HEK293 (cell line): ENCODE measurements around the gene TSHZ2.

Experiments
- HOXD13 ChIP-seq: sonication (generic); formaldehyde crosslinking; IDR thresholded peaks from 2 replicates; pipeline ENCODE4 v1.8.0; 2022; ENCODE audit warnings: missing genetic modification reagents, borderline replicate concordance
- IKZF3 ChIP-seq: fragments of 450-650 bp; IDR thresholded peaks from 2 replicates; pipeline ENCODE4 v1.5.0; 2018; ENCODE audit warnings: missing biosample characterization, mild to moderate bottlenecking, missing genetic modification characterization, moderate library complexity
- KLF7 ChIP-seq: fragments of 450-650 bp; formaldehyde crosslinking; IDR thresholded peaks from 2 replicates; pipeline ENCODE4 v1.5.1; 2016; ENCODE audit warnings: missing biosample characterization, missing genetic modification characterization, borderline replicate concordance
- SALL2 ChIP-seq: fragments of 450-650 bp; formaldehyde crosslinking; IDR thresholded peaks from 2 replicates; pipeline ENCODE4 v1.5.0; 2017; ENCODE audit warnings: missing biosample characterization, mild to moderate bottlenecking, missing genetic modification characterization, borderline replicate concordance
- SP2 ChIP-seq: fragments of 450-650 bp; formaldehyde crosslinking; IDR thresholded peaks from 2 replicates; pipeline ENCODE4 v1.5.1; 2016; ENCODE audit warnings: missing biosample characterization, missing genetic modification characterization
- SP7 ChIP-seq: fragments of 450-650 bp; formaldehyde crosslinking; IDR thresholded peaks from 2 replicates; pipeline ENCODE4 v1.5.1; 2016; ENCODE audit warnings: missing biosample characterization, missing genetic modification characterization
- ZBTB17 ChIP-seq: fragments of 450-650 bp; formaldehyde crosslinking; IDR thresholded peaks from 2 replicates; pipeline ENCODE4 v1.5.1; 2016; ENCODE audit warnings: missing biosample characterization, missing genetic modification characterization
- ZFP3 ChIP-seq: fragments of 450-650 bp; formaldehyde crosslinking; IDR thresholded peaks from 2 replicates; pipeline ENCODE4 v1.5.1; 2016; ENCODE audit warnings: low read depth, missing biosample characterization, missing genetic modification characterization
- ZNF114 ChIP-seq: fragments of 450-650 bp; formaldehyde crosslinking; IDR thresholded peaks from 2 replicates; pipeline ENCODE4 v1.5.0; 2017; ENCODE audit warnings: missing biosample characterization, missing genetic modification characterization
- ZNF132 ChIP-seq: fragments of 450-650 bp; formaldehyde crosslinking; IDR thresholded peaks from 2 replicates; pipeline ENCODE4 v1.5.1; 2017; ENCODE audit warnings: missing biosample characterization, missing genetic modification characterization, borderline replicate concordance
- ZNF155 ChIP-seq: fragments of 450-650 bp; formaldehyde crosslinking; IDR thresholded peaks from 2 replicates; pipeline ENCODE4 v1.5.1; 2016; ENCODE audit warnings: missing biosample characterization, missing genetic modification characterization
- ZNF19 ChIP-seq: fragments of 450-650 bp; formaldehyde crosslinking; IDR thresholded peaks from 2 replicates; pipeline ENCODE4; 2016; ENCODE audit warnings: missing biosample characterization, missing genetic modification characterization, low read depth
- ZNF214 ChIP-seq: fragments of 450-650 bp; formaldehyde crosslinking; IDR thresholded peaks from 2 replicates; pipeline ENCODE4 v1.5.1; 2017; ENCODE audit warnings: missing biosample characterization, mild to moderate bottlenecking, missing genetic modification characterization, borderline replicate concordance
- ZNF221 ChIP-seq: fragments of 450-650 bp; formaldehyde crosslinking; IDR thresholded peaks from 2 replicates; pipeline ENCODE4 v1.5.1; 2017; ENCODE audit warnings: missing biosample characterization, missing genetic modification characterization, borderline replicate concordance
- ZNF239 ChIP-seq: fragments of 450-650 bp; formaldehyde crosslinking; IDR thresholded peaks from 2 replicates; pipeline ENCODE4 v1.5.1; 2016; ENCODE audit warnings: missing biosample characterization, missing genetic modification characterization
- ZNF248 ChIP-seq: fragments of 450-650 bp; formaldehyde crosslinking; IDR thresholded peaks from 2 replicates; pipeline ENCODE4 v1.5.1; 2017; ENCODE audit warnings: missing biosample characterization, missing genetic modification characterization
- ZNF350 ChIP-seq: fragments of 450-650 bp; formaldehyde crosslinking; IDR thresholded peaks from 2 replicates; pipeline ENCODE4 v1.5.0; 2017; ENCODE audit warnings: missing biosample characterization, mild to moderate bottlenecking, missing genetic modification characterization
- ZNF354C ChIP-seq: fragments of 450-650 bp; formaldehyde crosslinking; IDR thresholded peaks from 2 replicates; pipeline ENCODE4 v1.5.1; 2016; ENCODE audit warnings: missing biosample characterization, missing genetic modification characterization, low read depth, borderline replicate concordance
- ZNF423 ChIP-seq: fragments of 450-650 bp; formaldehyde crosslinking; IDR thresholded peaks from 2 replicates; pipeline ENCODE4 v1.5.1; 2016; ENCODE audit warnings: missing biosample characterization, missing genetic modification characterization
- ZNF596 ChIP-seq: fragments of 450-650 bp; IDR thresholded peaks from 2 replicates; pipeline ENCODE4 v1.5.0; 2018; ENCODE audit warnings: missing biosample characterization, mild to moderate bottlenecking, missing genetic modification characterization, moderate library complexity
- ZNF629 ChIP-seq: fragments of 450-650 bp; formaldehyde crosslinking; IDR thresholded peaks from 2 replicates; pipeline ENCODE4 v1.5.1; 2017; ENCODE audit warnings: missing biosample characterization, missing genetic modification characterization
- ZNF664 ChIP-seq: fragments of 450-650 bp; formaldehyde crosslinking; IDR thresholded peaks from 2 replicates; pipeline ENCODE4 v1.5.1; 2016; ENCODE audit warnings: missing biosample characterization, missing genetic modification characterization
- ZNF768 ChIP-seq: fragments of 450-650 bp; formaldehyde crosslinking; IDR thresholded peaks from 2 replicates; pipeline ENCODE4 v1.5.1; 2018; ENCODE audit warnings: missing biosample characterization, mild to moderate bottlenecking, missing genetic modification characterization
- ZNF776 ChIP-seq: fragments of 450-650 bp; formaldehyde crosslinking; IDR thresholded peaks from 2 replicates; pipeline ENCODE4 v1.5.0; 2017; ENCODE audit warnings: missing biosample characterization, missing genetic modification characterization, borderline replicate concordance
- TF ChIP-seq, protein P1 (sequence below): fragments of 450-650 bp; formaldehyde crosslinking; IDR thresholded peaks from 2 replicates; pipeline ENCODE4 v1.5.1; 2016; ENCODE audit warnings: missing biosample characterization, missing genetic modification characterization
- TF ChIP-seq, protein P2 (sequence below): fragments of 450-650 bp; formaldehyde crosslinking; IDR thresholded peaks from 2 replicates; pipeline ENCODE4 v1.5.1; 2017; ENCODE audit warnings: missing biosample characterization, missing genetic modification characterization
- TF ChIP-seq, protein P3 (sequence below): fragments of 450-650 bp; formaldehyde crosslinking; IDR thresholded peaks from 2 replicates; pipeline ENCODE4 v1.5.1; 2016; ENCODE audit warnings: missing biosample characterization, missing genetic modification characterization
- TF ChIP-seq, protein P4 (sequence below): fragments of 450-650 bp; formaldehyde crosslinking; IDR thresholded peaks from 2 replicates; pipeline ENCODE4 v1.5.1; 2016; ENCODE audit warnings: missing biosample characterization, missing genetic modification characterization
- TF ChIP-seq, protein P5 (sequence below): fragments of 450-650 bp; formaldehyde crosslinking; IDR thresholded peaks from 2 replicates; pipeline ENCODE4 v1.5.1; 2017; ENCODE audit warnings: missing biosample characterization, missing genetic modification characterization
- TF ChIP-seq, protein P6 (sequence below): fragments of 450-650 bp; formaldehyde crosslinking; IDR thresholded peaks from 2 replicates; pipeline ENCODE4 v1.5.1; 2016; ENCODE audit warnings: missing biosample characterization, missing genetic modification characterization
- TF ChIP-seq, protein P7 (sequence below): fragments of 450-650 bp; formaldehyde crosslinking; IDR thresholded peaks from 2 replicates; pipeline ENCODE4 v1.5.1; 2017; ENCODE audit warnings: missing biosample characterization, mild to moderate bottlenecking, missing genetic modification characterization, moderate library complexity

Gene TSHZ2

DNA sequence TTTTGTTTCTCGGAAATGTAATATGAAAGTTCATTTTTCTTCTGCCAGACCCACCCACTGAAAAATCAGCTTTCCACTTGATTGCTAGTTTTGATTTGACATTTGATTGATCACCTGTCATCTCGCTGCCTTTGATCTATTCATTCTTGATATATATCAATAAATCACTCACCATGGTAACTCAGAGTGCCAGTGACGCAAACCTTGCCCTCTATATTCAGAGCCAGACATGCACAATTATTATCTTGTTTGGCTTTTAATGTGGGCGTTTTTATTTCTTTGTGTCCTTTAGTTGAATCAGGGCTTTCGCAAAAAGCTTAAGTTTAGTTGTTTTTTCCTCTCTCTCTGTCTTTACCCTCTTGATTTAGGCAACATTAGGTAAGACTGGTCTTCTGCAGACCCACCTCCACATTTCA lies 2.0 kb downstream of the TSHZ2 start (continued):
- TF ChIP-seq, protein P1, sequence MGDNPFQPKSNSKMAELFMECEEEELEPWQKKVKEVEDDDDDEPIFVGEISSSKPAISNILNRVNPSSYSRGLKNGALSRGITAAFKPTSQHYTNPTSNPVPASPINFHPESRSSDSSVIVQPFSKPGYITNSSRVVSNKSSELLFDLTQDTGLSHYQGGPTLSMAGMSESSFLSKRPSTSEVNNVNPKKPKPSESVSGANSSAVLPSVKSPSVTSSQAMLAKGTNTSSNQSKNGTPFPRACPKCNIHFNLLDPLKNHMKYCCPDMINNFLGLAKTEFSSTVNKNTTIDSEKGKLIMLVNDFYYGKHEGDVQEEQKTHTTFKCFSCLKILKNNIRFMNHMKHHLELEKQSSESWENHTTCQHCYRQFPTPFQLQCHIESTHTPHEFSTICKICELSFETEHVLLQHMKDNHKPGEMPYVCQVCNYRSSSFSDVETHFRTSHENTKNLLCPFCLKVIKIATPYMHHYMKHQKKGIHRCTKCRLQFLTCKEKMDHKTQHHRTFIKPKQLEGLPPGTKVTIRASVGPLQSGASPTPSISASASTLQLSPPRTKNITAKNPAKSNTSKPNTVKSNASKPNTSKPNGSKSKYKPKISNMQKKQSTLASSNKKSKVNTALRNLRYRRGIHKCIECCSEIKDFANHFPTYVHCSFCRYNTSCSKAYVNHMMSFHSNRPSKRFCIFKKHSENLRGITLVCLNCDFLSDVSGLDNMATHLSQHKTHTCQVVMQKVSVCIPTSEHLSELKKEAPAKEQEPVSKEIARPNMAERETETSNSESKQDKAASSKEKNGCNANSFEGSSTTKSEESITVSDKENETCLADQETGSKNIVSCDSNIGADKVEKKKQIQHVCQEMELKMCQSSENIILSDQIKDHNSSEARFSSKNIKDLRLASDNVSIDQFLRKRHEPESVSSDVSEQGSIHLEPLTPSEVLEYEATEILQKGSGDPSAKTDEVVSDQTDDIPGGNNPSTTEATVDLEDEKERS (tag by site-specific recombination), result no peak
- TF ChIP-seq HOXD13 (CRISPR knock-in tag) (no peak), ZNF239 (tag by site-specific recombination) (no peak), ZNF248 (no peak), ZNF664 (no peak), ZNF114 (no peak), KLF7 (tag by site-specific recombination) (no peak), ZBTB17 (tag by site-specific recombination) (no peak), IKZF3 (tag by site-specific recombination) (no peak), SP7 (peak; percentile 94), ZNF19 (tag by site-specific recombination) (no peak), ZNF214 (tag by site-specific recombination) (no peak), ZNF596 (tag by site-specific recombination) (no peak), ZNF423 (tag by site-specific recombination) (no peak), ZNF350 (tag by site-specific recombination) (no peak), ZNF132 (tag by site-specific recombination) (no peak), ZNF221 (tag by site-specific recombination) (no peak), SP2 (peak; percentile 36), ZNF354C (tag by site-specific recombination) (no peak), ZNF776 (tag by site-specific recombination) (no peak), SALL2 (tag by site-specific recombination) (no peak), ZFP3 (tag by site-specific recombination) (no peak), ZNF629 (tag by site-specific recombination) (peak; percentile 54; the same call in 1 of the 2 replicates), ZNF155 (tag by site-specific recombination) (no peak), ZNF768 (tag by site-specific recombination) (no peak)
- TF ChIP-seq, protein P2, sequence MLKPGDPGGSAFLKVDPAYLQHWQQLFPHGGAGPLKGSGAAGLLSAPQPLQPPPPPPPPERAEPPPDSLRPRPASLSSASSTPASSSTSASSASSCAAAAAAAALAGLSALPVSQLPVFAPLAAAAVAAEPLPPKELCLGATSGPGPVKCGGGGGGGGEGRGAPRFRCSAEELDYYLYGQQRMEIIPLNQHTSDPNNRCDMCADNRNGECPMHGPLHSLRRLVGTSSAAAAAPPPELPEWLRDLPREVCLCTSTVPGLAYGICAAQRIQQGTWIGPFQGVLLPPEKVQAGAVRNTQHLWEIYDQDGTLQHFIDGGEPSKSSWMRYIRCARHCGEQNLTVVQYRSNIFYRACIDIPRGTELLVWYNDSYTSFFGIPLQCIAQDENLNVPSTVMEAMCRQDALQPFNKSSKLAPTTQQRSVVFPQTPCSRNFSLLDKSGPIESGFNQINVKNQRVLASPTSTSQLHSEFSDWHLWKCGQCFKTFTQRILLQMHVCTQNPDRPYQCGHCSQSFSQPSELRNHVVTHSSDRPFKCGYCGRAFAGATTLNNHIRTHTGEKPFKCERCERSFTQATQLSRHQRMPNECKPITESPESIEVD (tag by site-specific recombination), result peak; percentile 69
- TF ChIP-seq, protein P3, sequence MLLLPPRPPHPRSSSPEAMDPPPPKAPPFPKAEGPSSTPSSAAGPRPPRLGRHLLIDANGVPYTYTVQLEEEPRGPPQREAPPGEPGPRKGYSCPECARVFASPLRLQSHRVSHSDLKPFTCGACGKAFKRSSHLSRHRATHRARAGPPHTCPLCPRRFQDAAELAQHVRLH (tag by site-specific recombination), result no peak
- TF ChIP-seq, protein P4, sequence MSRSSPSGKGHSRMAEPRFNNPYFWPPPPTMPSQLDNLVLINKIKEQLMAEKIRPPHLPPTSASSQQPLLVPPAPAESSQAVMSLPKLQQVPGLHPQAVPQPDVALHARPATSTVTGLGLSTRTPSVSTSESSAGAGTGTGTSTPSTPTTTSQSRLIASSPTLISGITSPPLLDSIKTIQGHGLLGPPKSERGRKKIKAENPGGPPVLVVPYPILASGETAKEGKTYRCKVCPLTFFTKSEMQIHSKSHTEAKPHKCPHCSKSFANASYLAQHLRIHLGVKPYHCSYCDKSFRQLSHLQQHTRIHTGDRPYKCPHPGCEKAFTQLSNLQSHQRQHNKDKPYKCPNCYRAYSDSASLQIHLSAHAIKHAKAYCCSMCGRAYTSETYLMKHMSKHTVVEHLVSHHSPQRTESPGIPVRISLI (tag by site-specific recombination), result no peak
- TF ChIP-seq, protein P5, sequence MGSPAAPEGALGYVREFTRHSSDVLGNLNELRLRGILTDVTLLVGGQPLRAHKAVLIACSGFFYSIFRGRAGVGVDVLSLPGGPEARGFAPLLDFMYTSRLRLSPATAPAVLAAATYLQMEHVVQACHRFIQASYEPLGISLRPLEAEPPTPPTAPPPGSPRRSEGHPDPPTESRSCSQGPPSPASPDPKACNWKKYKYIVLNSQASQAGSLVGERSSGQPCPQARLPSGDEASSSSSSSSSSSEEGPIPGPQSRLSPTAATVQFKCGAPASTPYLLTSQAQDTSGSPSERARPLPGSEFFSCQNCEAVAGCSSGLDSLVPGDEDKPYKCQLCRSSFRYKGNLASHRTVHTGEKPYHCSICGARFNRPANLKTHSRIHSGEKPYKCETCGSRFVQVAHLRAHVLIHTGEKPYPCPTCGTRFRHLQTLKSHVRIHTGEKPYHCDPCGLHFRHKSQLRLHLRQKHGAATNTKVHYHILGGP (tag by site-specific recombination), result no peak
- TF ChIP-seq, protein P6, sequence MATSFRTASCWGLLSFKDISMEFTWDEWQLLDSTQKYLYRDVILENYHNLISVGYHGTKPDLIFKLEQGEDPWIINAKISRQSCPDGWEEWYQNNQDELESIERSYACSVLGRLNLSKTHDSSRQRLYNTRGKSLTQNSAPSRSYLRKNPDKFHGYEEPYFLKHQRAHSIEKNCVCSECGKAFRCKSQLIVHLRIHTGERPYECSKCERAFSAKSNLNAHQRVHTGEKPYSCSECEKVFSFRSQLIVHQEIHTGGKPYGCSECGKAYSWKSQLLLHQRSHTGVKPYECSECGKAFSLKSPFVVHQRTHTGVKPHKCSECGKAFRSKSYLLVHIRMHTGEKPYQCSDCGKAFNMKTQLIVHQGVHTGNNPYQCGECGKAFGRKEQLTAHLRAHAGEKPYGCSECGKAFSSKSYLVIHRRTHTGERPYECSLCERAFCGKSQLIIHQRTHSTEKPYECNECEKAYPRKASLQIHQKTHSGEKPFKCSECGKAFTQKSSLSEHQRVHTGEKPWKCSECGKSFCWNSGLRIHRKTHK (tag by site-specific recombination), result no peak
- TF ChIP-seq, protein P7, sequence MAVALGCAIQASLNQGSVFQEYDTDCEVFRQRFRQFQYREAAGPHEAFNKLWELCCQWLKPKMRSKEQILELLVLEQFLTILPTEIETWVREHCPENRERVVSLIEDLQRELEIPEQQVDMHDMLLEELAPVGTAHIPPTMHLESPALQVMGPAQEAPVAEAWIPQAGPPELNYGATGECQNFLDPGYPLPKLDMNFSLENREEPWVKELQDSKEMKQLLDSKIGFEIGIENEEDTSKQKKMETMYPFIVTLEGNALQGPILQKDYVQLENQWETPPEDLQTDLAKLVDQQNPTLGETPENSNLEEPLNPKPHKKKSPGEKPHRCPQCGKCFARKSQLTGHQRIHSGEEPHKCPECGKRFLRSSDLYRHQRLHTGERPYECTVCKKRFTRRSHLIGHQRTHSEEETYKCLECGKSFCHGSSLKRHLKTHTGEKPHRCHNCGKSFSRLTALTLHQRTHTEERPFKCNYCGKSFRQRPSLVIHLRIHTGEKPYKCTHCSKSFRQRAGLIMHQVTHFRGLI, result no peak
